Pons (tissue), 1 donor: ENCODE data around the gene BFSP2.
"Not testable (repeated sequence)": the region's sequence is repeated elsewhere in the genome, so short reads cannot be mapped to it uniquely, and the experiment has no call there.

ENCODE experiments used
- DNase-seq: peaks from one replicate; pipeline ENCODE4 v3.0.0-alpha.2; 2016; ENCODE audit warnings: low spot score

Gene BFSP2

DNA sequence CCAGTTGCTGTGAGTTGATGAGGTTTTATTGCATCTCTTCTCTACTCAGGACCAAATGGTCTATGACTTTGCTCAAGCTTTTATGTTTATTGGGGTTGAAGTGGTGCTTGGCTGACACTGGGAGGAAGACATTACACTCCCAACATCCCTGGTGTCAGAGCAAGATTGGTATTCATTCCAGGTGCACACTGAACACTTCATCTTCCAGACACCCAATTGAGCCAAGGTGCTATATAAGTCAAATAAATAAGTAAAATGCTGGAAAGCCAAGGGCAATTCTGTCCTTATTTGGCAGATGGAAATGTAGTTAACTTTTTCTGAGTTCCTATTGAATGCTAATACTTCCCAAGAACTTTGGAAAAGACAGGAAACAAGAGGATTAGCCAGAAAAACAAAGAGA, 120.4 kb downstream of the BFSP2 start:
- no peak for DNase-seq

DNA sequence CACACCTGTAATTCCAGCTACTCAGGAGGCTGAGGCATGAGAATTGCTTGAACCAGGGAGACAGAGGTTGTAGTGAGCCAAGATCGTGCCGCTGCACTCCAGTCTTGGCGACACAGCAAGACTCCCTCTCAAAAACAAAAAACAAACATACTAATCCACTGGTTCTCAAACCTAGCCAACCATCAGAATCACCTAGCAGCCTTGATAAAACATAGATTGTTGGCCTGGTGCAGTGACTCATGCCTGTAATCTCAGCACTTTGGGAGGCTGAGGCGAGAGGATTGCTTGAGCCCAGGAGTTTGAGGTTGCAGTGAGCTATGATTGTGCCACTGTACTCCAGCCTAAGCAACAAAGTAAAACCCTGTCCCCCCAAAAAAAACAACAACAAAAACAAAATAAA, 121.1 kb downstream of the BFSP2 start:
- DNase-seq: not testable (repeated sequence)

GRCh38 chr3:133521946-133522345, 122.1 kb downstream of the BFSP2 start:
- no peak for DNase-seq

DNA sequence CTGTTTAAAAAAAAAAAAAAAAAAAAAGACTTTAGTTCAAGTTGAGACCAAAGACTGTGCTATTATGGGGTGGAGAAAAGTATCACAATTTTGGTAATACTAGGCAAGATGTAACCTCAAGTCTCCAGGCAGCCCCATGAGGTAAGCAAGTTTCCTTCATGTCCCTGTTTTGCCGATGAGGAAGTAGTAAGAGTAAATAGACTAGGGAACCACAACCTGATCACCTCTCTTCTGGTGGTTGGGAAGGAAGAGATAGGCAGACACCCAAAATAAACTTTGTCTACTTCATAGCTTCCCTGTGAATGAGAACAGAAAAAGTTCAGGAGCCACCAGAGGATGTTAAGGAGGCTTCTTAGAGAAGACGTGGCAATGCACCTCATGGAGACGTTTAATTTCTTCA, 123.9 kb downstream of the BFSP2 start:
- DNase-seq: not testable (repeated sequence)
